Stomach smooth muscle (tissue), 2 donors: ENCODE measurements around the gene DOK5.

ENCODE experiments used
- H3K27ac ChIP-seq: one replicate; pipeline ENCODE4 v1.7.0; 2013; ENCODE audit warnings: mild to moderate bottlenecking, low read length, inconsistent platforms
- H3K27me3 ChIP-seq, 2 donors: one replicate each; pipeline ENCODE4 v1.7.0; 2013; ENCODE audit warnings: low read length in 2 of 2; ENCODE audit not compliant: insufficient read depth in 2 of 2, control insufficient read depth in 1 of 2
- H3K36me3 ChIP-seq, 2 donors: one replicate each; pipeline ENCODE4 v1.7.0; 2013; ENCODE audit warnings: low read length in 2 of 2; ENCODE audit not compliant: control insufficient read depth in 2 of 2, insufficient read depth in 2 of 2
- H3K4me1 ChIP-seq: one replicate; pipeline ENCODE4 v1.7.0; 2013; ENCODE audit warnings: low read length; ENCODE audit not compliant: control insufficient read depth, insufficient read depth
- H3K4me3 ChIP-seq, 2 donors: one replicate each; pipeline ENCODE4 v1.7.0; 2013; ENCODE audit warnings: low read length in 2 of 2
- H3K9ac ChIP-seq, 2 donors: one replicate each; pipeline ENCODE4 v1.7.0; 2013; ENCODE audit warnings: low read length in 2 of 2, mild to moderate bottlenecking in 1 of 2
- H3K9me3 ChIP-seq, 2 donors: one replicate each; pipeline ENCODE4 v1.7.0; 2013; ENCODE audit warnings: low read length in 2 of 2; ENCODE audit not compliant: control insufficient read depth in 2 of 2
- donor health status: healthy.
- donor health status: Pancreatic carcinoma.

Gene DOK5

DNA sequence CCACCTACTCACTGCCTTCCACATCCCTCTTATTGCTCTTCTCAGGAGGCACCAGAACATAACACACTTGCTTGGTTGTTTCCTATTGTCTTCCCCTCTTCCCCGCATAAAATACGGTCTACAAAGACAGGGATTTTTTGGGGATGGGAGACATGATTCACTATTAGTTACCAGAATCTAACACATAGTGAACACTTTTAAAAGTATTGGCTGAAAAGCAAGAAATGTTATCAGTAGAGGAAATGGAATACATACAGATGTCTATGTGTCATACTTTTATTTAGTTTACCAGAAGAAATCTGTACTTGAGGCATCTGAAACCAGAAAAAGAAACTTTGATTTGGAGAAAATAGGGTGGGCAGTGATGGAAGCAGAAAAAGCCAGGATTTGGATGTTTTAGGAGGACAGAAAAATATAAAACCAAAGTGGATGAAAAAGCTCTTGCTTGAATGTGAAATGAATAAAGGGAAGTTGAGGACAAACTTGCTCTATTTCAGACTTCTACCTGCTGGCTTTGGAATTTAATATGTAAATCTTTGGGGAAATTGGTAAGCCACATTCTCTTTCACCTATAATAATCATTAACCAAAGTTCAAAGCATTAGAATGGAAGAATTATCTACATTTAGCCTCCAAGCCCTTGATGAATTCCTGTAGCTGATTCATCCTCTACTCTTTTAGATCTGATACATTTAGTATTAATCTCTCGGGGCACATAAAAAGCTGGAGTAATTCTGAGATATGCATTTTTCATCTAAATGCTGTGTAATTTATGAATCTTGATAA, 82.6 kb downstream of the DOK5 start:
- Histone ChIP-seq H3K4me3 (no peak overlapping the region), H3K27me3 (no peaks in the 10 kb centered on the region), H3K4me1 (no peaks in the 10 kb centered on the region), H3K9ac (no peak overlapping the region), H3K36me3 (no peaks in the 10 kb centered on the region), H3K27ac (no peak overlapping the region), H3K9me3 (no peaks in the 10 kb centered on the region)

- Histone ChIP-seq H3K27me3 (no peaks in the 10 kb centered on the region), H3K4me3 (no peak overlapping the region), H3K36me3 (no peaks in the 10 kb centered on the region), H3K4me1 (no peaks in the 10 kb centered on the region), H3K27ac (no peak overlapping the region), H3K9me3 (no peaks in the 10 kb centered on the region), H3K9ac (no peak overlapping the region)
These were observed 84.5 kb downstream of the DOK5 start for GRCh38 chr20:54559890-54560289.

GRCh38 chr20:54560357-54560756, 85.0 kb downstream of the DOK5 start:
- Histone ChIP-seq H3K27ac (no peak overlapping the region), H3K4me1 (no peaks in the 10 kb centered on the region), H3K4me3 (no peak overlapping the region), H3K9me3 (no peaks in the 10 kb centered on the region), H3K9ac (no peak overlapping the region), H3K27me3 (no peaks in the 10 kb centered on the region), H3K36me3 (no peaks in the 10 kb centered on the region)

DNA sequence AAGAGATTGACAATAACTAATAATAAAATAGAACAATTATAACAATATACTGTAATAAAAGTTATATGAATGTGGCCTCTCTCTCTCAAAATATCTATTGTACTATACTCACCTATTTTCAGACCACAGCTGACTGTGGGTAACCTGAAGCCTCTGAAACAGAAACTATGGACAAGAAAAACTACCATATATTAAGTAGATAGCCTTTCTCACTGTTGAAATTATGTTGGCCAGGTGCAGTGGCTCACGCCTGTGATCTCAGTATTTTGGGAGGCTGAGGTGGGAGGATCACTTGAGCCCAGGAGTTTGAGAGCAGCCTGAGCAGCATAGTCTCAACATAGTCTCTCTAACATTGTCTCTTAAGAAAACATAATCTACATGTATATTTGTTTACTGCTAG, 89.9 kb downstream of the DOK5 start:
- H3K4me3 ChIP-seq, result no peak overlapping the region
- no peak overlapping the region for H3K9ac ChIP-seq
- H3K9me3 ChIP-seq, result no peaks in the 10 kb centered on the region
- no peaks in the 10 kb centered on the region for H3K36me3 ChIP-seq
- no peak overlapping the region for H3K27ac ChIP-seq
- H3K27me3 ChIP-seq, result no peaks in the 10 kb centered on the region
- no peaks in the 10 kb centered on the region for H3K4me1 ChIP-seq

DNA sequence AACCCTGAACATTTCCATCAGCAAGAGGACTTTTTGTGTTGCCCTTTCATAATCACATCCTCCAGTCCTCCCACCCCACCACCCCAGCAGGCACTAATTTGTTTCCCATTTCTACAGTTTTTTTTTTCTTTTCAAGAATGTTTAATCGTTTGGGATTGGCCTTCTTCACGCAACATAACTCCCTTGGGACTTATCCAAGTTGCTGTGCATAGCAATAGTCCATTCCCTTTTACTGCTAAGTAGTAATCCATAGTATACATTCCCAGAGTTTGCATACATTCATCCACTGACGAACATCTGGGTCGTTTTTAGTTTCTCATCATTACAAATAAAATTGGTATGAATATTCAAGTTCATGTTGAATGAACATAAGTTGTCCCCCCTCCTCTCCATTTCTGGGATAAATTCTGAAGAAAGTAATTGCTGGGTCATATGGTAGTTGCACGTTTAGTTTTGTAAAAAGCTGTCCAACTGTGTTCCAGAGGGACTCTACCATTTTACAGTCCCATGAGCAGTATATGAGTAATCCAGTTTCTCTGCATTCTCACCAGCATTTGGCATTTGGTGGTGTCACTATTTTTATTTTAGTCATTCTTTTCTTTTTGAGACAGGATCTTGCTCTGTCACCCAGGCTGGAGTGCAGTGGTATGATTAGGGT, 90.8 kb downstream of the DOK5 start:
- Histone ChIP-seq H3K4me3 (no peak overlapping the region), H3K4me1 (no peaks in the 10 kb centered on the region), H3K27me3 (no peaks in the 10 kb centered on the region), H3K9me3 (no peaks in the 10 kb centered on the region), H3K9ac (no peak overlapping the region), H3K36me3 (no peaks in the 10 kb centered on the region), H3K27ac (no peak overlapping the region)

- Histone ChIP-seq H3K4me1 (no peaks in the 10 kb centered on the region), H3K9ac (no peak overlapping the region), H3K27me3 (no peaks in the 10 kb centered on the region), H3K27ac (no peak overlapping the region), H3K9me3 (no peaks in the 10 kb centered on the region), H3K4me3 (no peak overlapping the region), H3K36me3 (no peaks in the 10 kb centered on the region)
These were observed 95.2 kb downstream of the DOK5 start for GRCh38 chr20:54570561-54570960.

GRCh38 chr20:54572665-54573435, 97.5 kb downstream of the DOK5 start:
- H3K4me3 ChIP-seq, result no peak overlapping the region
- H3K9me3 ChIP-seq, result no peaks in the 10 kb centered on the region
- no peaks in the 10 kb centered on the region for H3K36me3 ChIP-seq
- no peaks in the 10 kb centered on the region for H3K4me1 ChIP-seq
- H3K27ac ChIP-seq, result no peak overlapping the region
- no peak overlapping the region for H3K9ac ChIP-seq
- H3K27me3 ChIP-seq, result no peaks in the 10 kb centered on the region

DNA sequence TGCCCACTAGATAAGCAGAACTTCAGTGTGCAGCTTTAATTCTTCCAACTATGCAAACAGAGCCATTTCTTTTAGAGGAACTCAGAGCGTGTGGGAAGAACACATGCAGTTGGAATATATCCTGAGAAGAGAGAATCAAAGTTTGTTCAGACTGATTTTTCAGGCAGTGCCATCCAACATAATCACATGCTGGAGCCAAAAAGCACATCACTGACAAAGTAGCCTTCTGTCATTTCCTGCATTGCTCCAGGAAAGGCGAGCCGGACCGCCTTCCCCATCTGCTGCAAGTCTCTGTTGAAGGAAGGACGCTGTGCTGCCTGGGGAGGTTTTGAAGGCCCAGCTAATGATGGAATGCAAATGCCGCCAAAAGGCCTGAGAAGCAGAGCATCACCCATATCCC, 98.4 kb downstream of the DOK5 start:
- H3K36me3 ChIP-seq, result no peaks in the 10 kb centered on the region
- no peaks in the 10 kb centered on the region for H3K27me3 ChIP-seq
- H3K4me3 ChIP-seq, result no peak overlapping the region
- H3K9me3 ChIP-seq, result no peaks in the 10 kb centered on the region
- H3K9ac ChIP-seq, result no peak overlapping the region
- no peaks in the 10 kb centered on the region for H3K4me1 ChIP-seq
- no peak overlapping the region for H3K27ac ChIP-seq

DNA sequence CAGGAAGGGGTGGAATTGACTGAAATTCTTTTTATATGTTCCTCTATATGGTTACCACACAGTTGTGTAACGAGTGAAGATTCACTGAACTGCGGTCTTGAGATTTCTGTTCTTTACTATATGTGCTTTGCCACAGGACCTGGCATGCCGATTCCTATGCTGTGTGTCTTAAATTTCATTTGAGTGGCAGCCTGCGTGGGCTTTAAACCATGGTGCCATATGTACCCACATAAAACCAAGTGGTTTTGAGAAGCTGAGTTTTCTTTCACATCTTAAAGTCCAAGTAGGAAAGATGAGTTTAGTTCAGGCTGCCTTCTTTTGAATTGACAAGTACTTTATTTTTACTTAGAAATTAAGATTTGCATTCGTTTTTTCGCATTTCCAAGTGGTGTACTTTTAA, 101.1 kb downstream of the DOK5 start:
- Histone ChIP-seq H3K4me1 (no peaks in the 10 kb centered on the region), H3K36me3 (no peaks in the 10 kb centered on the region), H3K27me3 (no peaks in the 10 kb centered on the region), H3K9me3 (no peaks in the 10 kb centered on the region), H3K4me3 (no peak overlapping the region), H3K27ac (no peak overlapping the region), H3K9ac (no peak overlapping the region)

DNA sequence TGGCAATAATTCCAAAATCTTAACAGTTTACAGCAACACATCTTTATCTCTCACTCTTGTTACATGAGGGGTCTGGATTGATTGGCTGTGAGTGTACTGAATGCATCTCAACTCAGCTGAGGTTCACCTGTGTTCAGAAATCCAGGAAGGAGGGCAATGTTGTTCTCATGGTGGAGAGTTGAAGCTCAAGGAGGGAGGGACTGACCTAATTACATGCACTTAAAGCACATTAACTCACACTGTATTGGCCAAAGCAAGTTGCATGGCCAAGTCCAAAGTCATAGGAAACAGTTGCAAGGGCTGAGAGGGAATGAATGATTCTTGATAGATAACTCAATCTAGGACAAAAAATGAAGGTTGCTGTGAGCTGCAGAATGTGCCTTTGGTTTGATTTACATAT, 102.2 kb downstream of the DOK5 start:
- Histone ChIP-seq H3K9me3 (no peaks in the 10 kb centered on the region), H3K27me3 (no peaks in the 10 kb centered on the region), H3K4me1 (no peaks in the 10 kb centered on the region), H3K27ac (no peak overlapping the region), H3K36me3 (no peaks in the 10 kb centered on the region), H3K9ac (no peak overlapping the region), H3K4me3 (no peak overlapping the region)

- Histone ChIP-seq H3K9ac (no peak overlapping the region), H3K27me3 (no peaks in the 10 kb centered on the region), H3K4me3 (no peak overlapping the region), H3K9me3 (no peaks in the 10 kb centered on the region), H3K36me3 (no peaks in the 10 kb centered on the region), H3K27ac (no peak overlapping the region), H3K4me1 (no peaks in the 10 kb centered on the region)
These were observed 109.8 kb downstream of the DOK5 start for GRCh38 chr20:54585217-54585616.
